GM23338 (cell line): Measurements from ENCODE around the gene CDH12. TPM values are rescaled to one million over a fixed set of nuclear protein-coding genes. Genes with fewer than 3 reads are reported as not detected.

Experiments used
- ATAC-seq: fragments of 200-7000 bp; cut with Tn5 transposase; 3 replicates; pipeline ENCODE4 v1.9.1; 2020
- DNase-seq: peaks from one replicate; pipeline ENCODE4 v3.0.0-alpha.2; 2015; ENCODE audit warnings: low spot score
- H2AFZ ChIP-seq: fragments of 200-600 bp; sonication (generic); 2 replicates; pipeline ENCODE4 v1.8.0; 2016; ENCODE audit warnings: antibody characterized with exemption, mild to moderate bottlenecking, moderate library complexity
- H3F3A ChIP-seq: fragments of 200-600 bp; sonication (generic); replicated peaks from 2 replicates; pipeline ENCODE4 v1.8.0; 2017; ENCODE audit warnings: antibody characterized with exemption, mixed run types, low read depth
- H3K27ac ChIP-seq: fragments of 200-600 bp; sonication (generic); 2 replicates; pipeline ENCODE4 v1.6.1; 2016; ENCODE audit warnings: low read depth
- H3K27me3 ChIP-seq: fragments of 200-600 bp; sonication (generic); 2 replicates; pipeline ENCODE4 v1.8.0; 2016; ENCODE audit warnings: mild to moderate bottlenecking, mixed run types, moderate library complexity; ENCODE audit not compliant: insufficient read depth
- H3K36me3 ChIP-seq: fragments of 200-600 bp; sonication (generic); 2 replicates; pipeline ENCODE4 v1.8.0; 2016; ENCODE audit warnings: mild to moderate bottlenecking; ENCODE audit not compliant: insufficient read depth
- H3K4me1 ChIP-seq: fragments of 200-600 bp; sonication (generic); 2 replicates; pipeline ENCODE4 v1.8.0; 2016; ENCODE audit warnings: mild to moderate bottlenecking, moderate library complexity; ENCODE audit not compliant: insufficient read depth
- H3K4me2 ChIP-seq: fragments of 200-600 bp; sonication (generic); 2 replicates; pipeline ENCODE4 v1.7.1; 2017; ENCODE audit warnings: mixed run types
- H3K4me3 ChIP-seq: fragments of 200-600 bp; sonication (generic); 2 replicates; pipeline ENCODE4 v1.6.1; 2016; ENCODE audit warnings: mixed run types
- H3K79me2 ChIP-seq: fragments of 200-600 bp; sonication (generic); replicated peaks from 2 replicates; pipeline ENCODE4 v1.8.0; 2017; ENCODE audit warnings: mild to moderate bottlenecking; ENCODE audit not compliant: insufficient read depth
- H3K9me2 ChIP-seq: fragments of 200-600 bp; sonication (generic); 2 replicates; pipeline ENCODE4 v1.8.0; 2017; ENCODE audit not compliant: insufficient read depth
- H4K20me1 ChIP-seq: fragments of 200-600 bp; sonication (generic); replicated peaks from 2 replicates; pipeline ENCODE4 v1.8.0; 2017; ENCODE audit warnings: mild to moderate bottlenecking; ENCODE audit not compliant: insufficient read depth
- H3K27ac Mint-ChIP-seq: 2 replicates; pipeline ENCODE4 v1.8.0; 2020; ENCODE audit warnings: inconsistent platforms, mild to moderate bottlenecking, moderate library complexity, mixed read lengths
- H3K27me3 Mint-ChIP-seq: 3 replicates; pipeline ENCODE4 v1.8.0; 2022; ENCODE audit warnings: low read depth, mild to moderate bottlenecking, moderate library complexity, mixed read lengths, inconsistent platforms; ENCODE audit not compliant: insufficient read depth, poor library complexity
- H3K36me3 Mint-ChIP-seq: 3 replicates; pipeline ENCODE4 v1.8.0; 2021; ENCODE audit warnings: low read depth, mild to moderate bottlenecking, inconsistent platforms, moderate library complexity, mixed read lengths
- H3K4me1 Mint-ChIP-seq: 3 replicates; pipeline ENCODE4 v1.8.0; 2020; ENCODE audit warnings: mild to moderate bottlenecking, inconsistent platforms, mixed read lengths
- H3K4me3 Mint-ChIP-seq: 3 replicates; pipeline ENCODE4 v1.8.0; 2021; ENCODE audit warnings: moderate library complexity, mild to moderate bottlenecking, inconsistent platforms, mixed read lengths
- H3K9me3 Mint-ChIP-seq: 3 replicates; pipeline ENCODE4 v1.8.0; 2020; ENCODE audit warnings: moderate library complexity, mild to moderate bottlenecking, inconsistent platforms, mixed read lengths
- REST ChIP-seq: IDR thresholded peaks from one replicate; pipeline ENCODE4 v1.6.1; 2018; ENCODE audit warnings: antibody characterized with exemption; ENCODE audit not compliant: unreplicated experiment
- STAT1 ChIP-seq: IDR thresholded peaks from one replicate; pipeline ENCODE4 v1.6.1; 2016; ENCODE audit warnings: antibody characterized with exemption; ENCODE audit not compliant: unreplicated experiment
- ZNF114 ChIP-seq: fragments of 250-450 bp; sonication (Bioruptor Pico); IDR thresholded peaks from 2 replicates; pipeline ENCODE4 v1.5.0; 2020; ENCODE audit warnings: mild to moderate bottlenecking, moderate library complexity
- ZNF331 ChIP-seq: fragments of 250-450 bp; sonication (Bioruptor Pico); IDR thresholded peaks from 2 replicates; pipeline ENCODE4 v1.5.0; 2020; ENCODE audit warnings: low read depth, mild to moderate bottlenecking, moderate library complexity
- ZNF462 ChIP-seq: fragments of 250-450 bp; sonication (Bioruptor Pico); IDR thresholded peaks from 2 replicates; pipeline ENCODE4 v1.5.0; 2020; ENCODE audit warnings: mild to moderate bottlenecking, moderate library complexity
- polyA plus RNA-seq: library from polyadenylated mRNA; unstranded; fragments of >200 nt; fragmentation: Nextera tagmentation; extraction: Ambion mirVana; gene quantifications from 2 replicates; pipeline ENCODE4 v1.2.1, GENCODE V29; 2016
- total RNA-seq: library from RNA; depleted of rRNA; stranded (reverse); fragments of >200 nt; shearing (Covaris generic); gene quantifications from 2 replicates; pipeline ENCODE4 v1.2.3, GENCODE V29; 2014
- TF ChIP-seq, protein P1 (sequence below), 2 experiments: fragments of 200-600 bp in 1 of 2; sonication (generic) in 1 of 2; conservative IDR thresholded peaks; 2 replicates each; pipeline versions ENCODE4 v1.5.1 to v1.6.1; 2016 to 2017; ENCODE audit warnings: antibody characterized with exemption in 2 of 2, low read depth in 2 of 2, mild to moderate bottlenecking in 2 of 2, moderate library complexity in 1 of 2

Gene CDH12
- total and polyA plus RNA-seq, 2 experiments from 2014 or later: not detected

DNA sequence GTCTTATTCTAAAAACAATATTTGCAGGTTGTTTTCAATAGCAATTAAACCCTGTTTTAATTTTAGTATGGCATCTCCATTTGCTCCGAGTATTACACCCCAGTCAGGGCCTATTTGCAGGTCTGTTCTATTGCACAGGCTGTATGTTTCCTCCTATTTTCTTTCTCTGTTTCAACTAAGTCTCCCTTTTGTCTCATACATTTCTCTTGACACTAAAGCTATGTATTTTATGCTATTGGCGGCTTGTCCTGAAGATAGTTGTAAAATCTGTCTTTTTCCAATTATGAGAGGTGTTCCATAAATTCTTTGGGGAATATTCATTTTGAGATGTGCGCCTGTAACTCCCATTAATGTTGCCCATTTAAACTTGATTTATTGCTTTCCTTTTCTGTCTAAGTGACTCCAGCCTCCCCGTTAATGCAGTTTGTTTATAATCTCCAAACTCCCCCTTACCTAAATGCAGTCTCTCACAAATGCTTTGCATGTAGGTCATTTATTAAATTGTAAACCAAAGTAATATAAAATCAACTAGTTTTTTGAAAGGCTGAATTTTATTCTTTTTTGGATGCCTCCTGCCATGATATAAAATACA, 262.4 kb downstream of the CDH12 start (continued):
- TF ChIP-seq REST (no peak), ZNF462 (CRISPR knock-in tag) (no peak), STAT1 (no peak)

- Histone ChIP-seq H3K27me3 (no peaks in the 10 kb centered on the region), H3K36me3 (no peaks in the 10 kb centered on the region), H3K79me2 (no peaks in the 10 kb centered on the region), H3K9me2 (no peaks in the 10 kb centered on the region), H3K4me2 (no peak overlapping the region), H4K20me1 (no peaks in the 10 kb centered on the region), H3K4me1 (no peaks in the 10 kb centered on the region), H3F3A (no peaks in the 10 kb centered on the region), H3K4me3 (no peak overlapping the region), H2AFZ (no peak overlapping the region), H3K27ac (no peak overlapping the region)
- Mint-ChIP-seq H3K27me3 (no peaks in the 10 kb centered on the region), H3K27ac (no peak overlapping the region), H3K4me1 (peaks cover 4% of the 10 kb centered on the region; the same call in 2 of the 3 replicates), H3K36me3 (no peaks in the 10 kb centered on the region), H3K9me3 (no peaks in the 10 kb centered on the region), H3K4me3 (no peak overlapping the region)
- no peak for DNase-seq
- TF ChIP-seq ZNF114 (CRISPR knock-in tag) (no peak), ZNF331 (CRISPR knock-in tag) (no peak)
- TF ChIP-seq, protein P1, sequence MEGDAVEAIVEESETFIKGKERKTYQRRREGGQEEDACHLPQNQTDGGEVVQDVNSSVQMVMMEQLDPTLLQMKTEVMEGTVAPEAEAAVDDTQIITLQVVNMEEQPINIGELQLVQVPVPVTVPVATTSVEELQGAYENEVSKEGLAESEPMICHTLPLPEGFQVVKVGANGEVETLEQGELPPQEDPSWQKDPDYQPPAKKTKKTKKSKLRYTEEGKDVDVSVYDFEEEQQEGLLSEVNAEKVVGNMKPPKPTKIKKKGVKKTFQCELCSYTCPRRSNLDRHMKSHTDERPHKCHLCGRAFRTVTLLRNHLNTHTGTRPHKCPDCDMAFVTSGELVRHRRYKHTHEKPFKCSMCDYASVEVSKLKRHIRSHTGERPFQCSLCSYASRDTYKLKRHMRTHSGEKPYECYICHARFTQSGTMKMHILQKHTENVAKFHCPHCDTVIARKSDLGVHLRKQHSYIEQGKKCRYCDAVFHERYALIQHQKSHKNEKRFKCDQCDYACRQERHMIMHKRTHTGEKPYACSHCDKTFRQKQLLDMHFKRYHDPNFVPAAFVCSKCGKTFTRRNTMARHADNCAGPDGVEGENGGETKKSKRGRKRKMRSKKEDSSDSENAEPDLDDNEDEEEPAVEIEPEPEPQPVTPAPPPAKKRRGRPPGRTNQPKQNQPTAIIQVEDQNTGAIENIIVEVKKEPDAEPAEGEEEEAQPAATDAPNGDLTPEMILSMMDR (conservative IDR thresholded peaks at IDR 0.05; ENCODE audit: low read depth in 2 of 2): no peak
- ATAC-seq: no peak
Measured at GRCh38 chr5:22577711-22578110, 275.4 kb downstream of the CDH12 start.
